Liver (tissue), 9 donors: ENCODE results near the gene UGT1A8. TPM values are rescaled to one million over a fixed set of nuclear protein-coding genes. Genes with fewer than 3 reads are reported as not detected.

Experiments used
- DNase-seq: peaks from one replicate; pipeline ENCODE4 v3.0.0-alpha.2; 2017; ENCODE audit warnings: low spot score
- H3K27ac ChIP-seq, 2 donors: one replicate each; pipeline ENCODE4 v1.7.0; 2013; ENCODE audit warnings: inconsistent platforms in 2 of 2, low read length in 2 of 2, control low read depth in 1 of 2, low read depth in 1 of 2, mild to moderate bottlenecking in 1 of 2
- H3K27me3 ChIP-seq, 4 donors: one replicate each; pipeline versions ENCODE4 v1.6.1 to v1.7.0; 2013; ENCODE audit warnings: low read length in 3 of 4, inconsistent platforms in 1 of 4, mild to moderate bottlenecking in 1 of 4, moderate library complexity in 1 of 4; ENCODE audit not compliant: control insufficient read depth in 4 of 4, insufficient read depth in 4 of 4
- H3K36me3 ChIP-seq, 4 donors: one replicate each; pipeline versions ENCODE4 v1.6.1 to v1.7.0; 2013; ENCODE audit warnings: low read length in 3 of 4, mild to moderate bottlenecking in 3 of 4, low read depth in 1 of 4, moderate library complexity in 1 of 4; ENCODE audit not compliant: control insufficient read depth in 4 of 4, insufficient read depth in 3 of 4
- H3K4me1 ChIP-seq, 4 donors: one replicate each; pipeline versions ENCODE4 v1.6.1 to v1.7.0; 2013; ENCODE audit warnings: low read length in 3 of 4, mild to moderate bottlenecking in 3 of 4, moderate library complexity in 1 of 4; ENCODE audit not compliant: control insufficient read depth in 4 of 4, insufficient read depth in 4 of 4
- H3K4me3 ChIP-seq, 3 donors: one replicate each; pipeline versions ENCODE4 v1.6.1 to v1.7.0; 2013; ENCODE audit warnings: low read length in 3 of 3, control low read depth in 1 of 3, low read depth in 1 of 3, mild to moderate bottlenecking in 1 of 3
- H3K9ac ChIP-seq, 2 donors: one replicate each; pipeline ENCODE4 v1.7.0; 2013; ENCODE audit warnings: low read length in 2 of 2, mild to moderate bottlenecking in 2 of 2, moderate library complexity in 2 of 2, control low read depth in 1 of 2, low read depth in 1 of 2
- H3K9me3 ChIP-seq, 4 donors: one replicate each; pipeline versions ENCODE4 v1.6.1 to v1.7.0; 2013; ENCODE audit warnings: low read length in 3 of 4; ENCODE audit not compliant: control insufficient read depth in 4 of 4
- EGR1 ChIP-seq, 2 donors: IDR thresholded peaks; 2 replicates each; pipeline ENCODE4 v1.6.1; 2016 to 2018; ENCODE audit warnings: antibody characterized with exemption in 2 of 2, low read depth in 2 of 2
- FOXA1 ChIP-seq: IDR thresholded peaks from 2 replicates; pipeline ENCODE4 v1.6.1; 2016; ENCODE audit warnings: antibody characterized with exemption
- FOXA2 ChIP-seq: IDR thresholded peaks from 2 replicates; pipeline ENCODE4 v1.6.1; 2016; ENCODE audit warnings: antibody characterized with exemption
- GABPA ChIP-seq, 2 donors: IDR thresholded peaks in 1 of 2; conservative IDR thresholded peaks in 1 of 2; 2 replicates each; pipeline ENCODE4 v1.6.1; 2016; ENCODE audit warnings: antibody characterized with exemption in 2 of 2, mild to moderate bottlenecking in 1 of 2, moderate library complexity in 1 of 2
- HNF4A ChIP-seq, 2 donors: conservative IDR thresholded peaks; 2 replicates each; pipeline ENCODE4 v1.6.1; 2016; ENCODE audit warnings: antibody characterized with exemption in 2 of 2, mild to moderate bottlenecking in 2 of 2
- HNF4G ChIP-seq: IDR thresholded peaks from 2 replicates; pipeline ENCODE4 v1.6.1; 2016; ENCODE audit warnings: antibody characterized with exemption
- JUND ChIP-seq, 2 donors: IDR thresholded peaks; 2 replicates each; pipeline ENCODE4 v1.6.1; 2016; ENCODE audit warnings: antibody characterized with exemption in 2 of 2
- MAX ChIP-seq: IDR thresholded peaks from 2 replicates; pipeline ENCODE4 v1.6.1; 2016; ENCODE audit warnings: antibody characterized with exemption
- NR2F2 ChIP-seq: IDR thresholded peaks from 2 replicates; pipeline ENCODE4 v1.6.1; 2016; ENCODE audit warnings: antibody characterized with exemption
- RAD21 ChIP-seq, 2 donors: IDR thresholded peaks; 2 replicates each; pipeline ENCODE4 v1.6.1; 2016; ENCODE audit warnings: antibody characterized with exemption in 2 of 2, mild to moderate bottlenecking in 2 of 2
- RXRA ChIP-seq, 2 donors: IDR thresholded peaks; 2 replicates each; pipeline ENCODE4 v1.6.1; 2017 to 2018; ENCODE audit warnings: antibody characterized with exemption in 2 of 2, mild to moderate bottlenecking in 1 of 2
- SP1 ChIP-seq: IDR thresholded peaks from 2 replicates; pipeline ENCODE4 v1.6.1; 2018; ENCODE audit warnings: antibody characterized with exemption, mild to moderate bottlenecking
- TAF1 ChIP-seq: conservative IDR thresholded peaks from 2 replicates; pipeline ENCODE4 v1.6.1; 2016; ENCODE audit warnings: antibody characterized with exemption, mild to moderate bottlenecking
- YY1 ChIP-seq: IDR thresholded peaks from 2 replicates; pipeline ENCODE4 v1.6.1; 2016; ENCODE audit warnings: antibody characterized with exemption, mild to moderate bottlenecking
- WGBS: extraction: QIAGEN DNeasy Blood & Tissue Kit; methylation state at CpG from one replicate; pipeline ENCODE4 v1.1.7; 2013; 5-methylcytosine and 5-hydroxymethylcytosine counted together
- polyA plus RNA-seq, 2 donors: library from polyadenylated mRNA; stranded (reverse) in 1 of 2; unstranded in 1 of 2; fragments of 200-250 nt in 1 of 2; fragments of >200 nt in 1 of 2; fragmentation: Nextera tagmentation in 1 of 2; extraction: Ambion mirVana in 1 of 2; gene quantifications; one replicate each; pipeline versions ENCODE4 v1.2.1 to v1.2.3, GENCODE V29; 2013 to 2015
- total RNA-seq, 2 donors: library from RNA; depleted of rRNA; stranded (reverse); fragments of >200 nt; gene quantifications; one replicate each; pipeline ENCODE4 v1.2.3, GENCODE V29; 2014
- TF ChIP-seq, protein P1 (sequence below): IDR thresholded peaks from 2 replicates; pipeline ENCODE4 v1.6.1; 2016; ENCODE audit warnings: antibody characterized with exemption, mild to moderate bottlenecking
- TF ChIP-seq, protein P2 (sequence below): fragments of 150-350 bp; IDR thresholded peaks from 2 replicates; pipeline ENCODE4 v1.5.1; 2017; ENCODE audit warnings: improper control_type of control experiment, low read depth, low read length; ENCODE audit not compliant: missing input control
- TF ChIP-seq, protein P3 (sequence below): IDR thresholded peaks from 2 replicates; pipeline ENCODE4 v1.6.1; 2016; ENCODE audit warnings: antibody characterized with exemption
- TF ChIP-seq, protein P4 (sequence below): IDR thresholded peaks from 2 replicates; pipeline ENCODE4 v1.6.1; 2016; ENCODE audit warnings: antibody characterized with exemption
- donor health status: healthy.
- donor health status: healthy.
- donor health status: healthy.
- donor health status: healthy.
- donor health status: healthy.

The UGT1A8 gene
- total and polyA plus RNA-seq, 4 donors: 0.17 to 0.51 (median 0.48) TPM; not detected in 1

- 85% methylated on average over 9 of the region's 9 CpGs for WGBS
- Histone ChIP-seq H3K9ac (no peak overlapping the region), H3K4me1 (no peaks in the 10 kb centered on the region), H3K9me3 (no peaks in the 10 kb centered on the region), H3K27ac (no peak overlapping the region), H3K27me3 (no peaks in the 10 kb centered on the region), H3K4me3 (no peak overlapping the region), H3K36me3 (no peaks in the 10 kb centered on the region)
- DNase-seq: no peak
- TF ChIP-seq HNF4G: no peak
- no peak for TF ChIP-seq NR2F2
- TF ChIP-seq, protein P1, sequence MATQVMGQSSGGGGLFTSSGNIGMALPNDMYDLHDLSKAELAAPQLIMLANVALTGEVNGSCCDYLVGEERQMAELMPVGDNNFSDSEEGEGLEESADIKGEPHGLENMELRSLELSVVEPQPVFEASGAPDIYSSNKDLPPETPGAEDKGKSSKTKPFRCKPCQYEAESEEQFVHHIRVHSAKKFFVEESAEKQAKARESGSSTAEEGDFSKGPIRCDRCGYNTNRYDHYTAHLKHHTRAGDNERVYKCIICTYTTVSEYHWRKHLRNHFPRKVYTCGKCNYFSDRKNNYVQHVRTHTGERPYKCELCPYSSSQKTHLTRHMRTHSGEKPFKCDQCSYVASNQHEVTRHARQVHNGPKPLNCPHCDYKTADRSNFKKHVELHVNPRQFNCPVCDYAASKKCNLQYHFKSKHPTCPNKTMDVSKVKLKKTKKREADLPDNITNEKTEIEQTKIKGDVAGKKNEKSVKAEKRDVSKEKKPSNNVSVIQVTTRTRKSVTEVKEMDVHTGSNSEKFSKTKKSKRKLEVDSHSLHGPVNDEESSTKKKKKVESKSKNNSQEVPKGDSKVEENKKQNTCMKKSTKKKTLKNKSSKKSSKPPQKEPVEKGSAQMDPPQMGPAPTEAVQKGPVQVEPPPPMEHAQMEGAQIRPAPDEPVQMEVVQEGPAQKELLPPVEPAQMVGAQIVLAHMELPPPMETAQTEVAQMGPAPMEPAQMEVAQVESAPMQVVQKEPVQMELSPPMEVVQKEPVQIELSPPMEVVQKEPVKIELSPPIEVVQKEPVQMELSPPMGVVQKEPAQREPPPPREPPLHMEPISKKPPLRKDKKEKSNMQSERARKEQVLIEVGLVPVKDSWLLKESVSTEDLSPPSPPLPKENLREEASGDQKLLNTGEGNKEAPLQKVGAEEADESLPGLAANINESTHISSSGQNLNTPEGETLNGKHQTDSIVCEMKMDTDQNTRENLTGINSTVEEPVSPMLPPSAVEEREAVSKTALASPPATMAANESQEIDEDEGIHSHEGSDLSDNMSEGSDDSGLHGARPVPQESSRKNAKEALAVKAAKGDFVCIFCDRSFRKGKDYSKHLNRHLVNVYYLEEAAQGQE: no peak
- TF ChIP-seq, protein P2, sequence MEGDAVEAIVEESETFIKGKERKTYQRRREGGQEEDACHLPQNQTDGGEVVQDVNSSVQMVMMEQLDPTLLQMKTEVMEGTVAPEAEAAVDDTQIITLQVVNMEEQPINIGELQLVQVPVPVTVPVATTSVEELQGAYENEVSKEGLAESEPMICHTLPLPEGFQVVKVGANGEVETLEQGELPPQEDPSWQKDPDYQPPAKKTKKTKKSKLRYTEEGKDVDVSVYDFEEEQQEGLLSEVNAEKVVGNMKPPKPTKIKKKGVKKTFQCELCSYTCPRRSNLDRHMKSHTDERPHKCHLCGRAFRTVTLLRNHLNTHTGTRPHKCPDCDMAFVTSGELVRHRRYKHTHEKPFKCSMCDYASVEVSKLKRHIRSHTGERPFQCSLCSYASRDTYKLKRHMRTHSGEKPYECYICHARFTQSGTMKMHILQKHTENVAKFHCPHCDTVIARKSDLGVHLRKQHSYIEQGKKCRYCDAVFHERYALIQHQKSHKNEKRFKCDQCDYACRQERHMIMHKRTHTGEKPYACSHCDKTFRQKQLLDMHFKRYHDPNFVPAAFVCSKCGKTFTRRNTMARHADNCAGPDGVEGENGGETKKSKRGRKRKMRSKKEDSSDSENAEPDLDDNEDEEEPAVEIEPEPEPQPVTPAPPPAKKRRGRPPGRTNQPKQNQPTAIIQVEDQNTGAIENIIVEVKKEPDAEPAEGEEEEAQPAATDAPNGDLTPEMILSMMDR: no peak
- no peak for TF ChIP-seq RAD21 (IDR thresholded peaks at IDR 0.05)
- TF ChIP-seq YY1: no peak
- no peak for TF ChIP-seq JUND (IDR thresholded peaks at IDR 0.05)
- TF ChIP-seq FOXA2: no peak
- TF ChIP-seq GABPA (IDR thresholded peaks at IDR 0.05 in 1 of 2, conservative IDR thresholded peaks at IDR 0.05 in 1 of 2): no peak
- no peak for TF ChIP-seq SP1
- TF ChIP-seq HNF4A (conservative IDR thresholded peaks at IDR 0.05): no peak
- TF ChIP-seq, protein P3, sequence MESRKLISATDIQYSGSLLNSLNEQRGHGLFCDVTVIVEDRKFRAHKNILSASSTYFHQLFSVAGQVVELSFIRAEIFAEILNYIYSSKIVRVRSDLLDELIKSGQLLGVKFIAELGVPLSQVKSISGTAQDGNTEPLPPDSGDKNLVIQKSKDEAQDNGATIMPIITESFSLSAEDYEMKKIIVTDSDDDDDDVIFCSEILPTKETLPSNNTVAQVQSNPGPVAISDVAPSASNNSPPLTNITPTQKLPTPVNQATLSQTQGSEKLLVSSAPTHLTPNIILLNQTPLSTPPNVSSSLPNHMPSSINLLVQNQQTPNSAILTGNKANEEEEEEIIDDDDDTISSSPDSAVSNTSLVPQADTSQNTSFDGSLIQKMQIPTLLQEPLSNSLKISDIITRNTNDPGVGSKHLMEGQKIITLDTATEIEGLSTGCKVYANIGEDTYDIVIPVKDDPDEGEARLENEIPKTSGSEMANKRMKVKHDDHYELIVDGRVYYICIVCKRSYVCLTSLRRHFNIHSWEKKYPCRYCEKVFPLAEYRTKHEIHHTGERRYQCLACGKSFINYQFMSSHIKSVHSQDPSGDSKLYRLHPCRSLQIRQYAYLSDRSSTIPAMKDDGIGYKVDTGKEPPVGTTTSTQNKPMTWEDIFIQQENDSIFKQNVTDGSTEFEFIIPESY: no peak
- no peak for TF ChIP-seq MAX
- TF ChIP-seq, protein P4, sequence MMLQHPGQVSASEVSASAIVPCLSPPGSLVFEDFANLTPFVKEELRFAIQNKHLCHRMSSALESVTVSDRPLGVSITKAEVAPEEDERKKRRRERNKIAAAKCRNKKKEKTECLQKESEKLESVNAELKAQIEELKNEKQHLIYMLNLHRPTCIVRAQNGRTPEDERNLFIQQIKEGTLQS: no peak
- no peak for TF ChIP-seq RXRA (IDR thresholded peaks at IDR 0.05)
- no peak for TF ChIP-seq EGR1 (IDR thresholded peaks at IDR 0.05; ENCODE audit: low read depth in 2 of 2)
- no peak for TF ChIP-seq FOXA1
- no peak for TF ChIP-seq TAF1
Measured at GRCh38 chr2:233791883-233792329, 174.5 kb downstream of the UGT1A8 start.
